SK-N-DZ (cell line): ENCODE results near the gene TBC1D5.
A peak's percentile ranks its signal among the peaks of the same experiment; 100 is the strongest.

Experiments used
- DNase-seq: peaks from one replicate; pipeline ENCODE4 v3.0.0-alpha.2; 2015; ENCODE audit warnings: low spot score

The TBC1D5 gene

DNA sequence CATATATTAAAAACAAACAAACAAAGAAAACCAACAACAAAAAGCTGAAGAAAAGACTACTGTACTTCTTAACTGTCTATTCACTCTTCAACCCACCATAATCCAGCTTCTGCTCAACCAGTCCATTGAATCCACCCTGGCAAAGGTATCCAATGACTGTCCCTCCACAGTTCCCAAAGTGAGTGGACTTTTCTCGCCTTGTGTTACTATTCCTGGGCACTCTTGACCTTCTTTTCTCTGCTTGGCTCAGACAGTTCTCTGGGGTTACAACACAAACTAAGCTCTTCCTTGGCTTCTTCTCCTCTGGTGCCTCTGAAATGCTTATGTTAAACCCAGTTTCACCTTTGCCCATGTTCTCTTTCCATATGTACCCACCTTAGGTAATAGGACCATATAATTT lies 437.5 kb downstream of the TBC1D5 start:
- DNase-seq, result no peak

DNA sequence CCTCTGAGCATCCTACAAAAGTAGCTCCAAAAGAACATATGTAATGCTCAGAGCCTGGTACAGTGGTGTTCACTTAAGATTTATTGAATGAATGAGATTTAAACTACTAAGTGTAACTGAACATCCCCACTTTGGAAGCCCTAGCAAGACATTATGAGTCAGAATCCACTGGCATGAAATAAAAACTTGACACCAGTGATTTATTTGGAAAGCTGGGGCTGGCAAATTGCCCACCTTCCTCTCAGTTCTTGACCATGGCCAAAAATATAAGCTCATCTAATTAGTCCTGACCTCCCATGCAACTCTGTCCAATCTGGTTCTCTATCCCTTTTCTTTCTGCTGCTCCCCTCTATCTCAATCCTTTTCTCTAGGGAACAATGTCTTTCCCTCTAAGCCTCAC lies 439.7 kb downstream of the TBC1D5 start:
- DNase-seq, result no peak

DNA sequence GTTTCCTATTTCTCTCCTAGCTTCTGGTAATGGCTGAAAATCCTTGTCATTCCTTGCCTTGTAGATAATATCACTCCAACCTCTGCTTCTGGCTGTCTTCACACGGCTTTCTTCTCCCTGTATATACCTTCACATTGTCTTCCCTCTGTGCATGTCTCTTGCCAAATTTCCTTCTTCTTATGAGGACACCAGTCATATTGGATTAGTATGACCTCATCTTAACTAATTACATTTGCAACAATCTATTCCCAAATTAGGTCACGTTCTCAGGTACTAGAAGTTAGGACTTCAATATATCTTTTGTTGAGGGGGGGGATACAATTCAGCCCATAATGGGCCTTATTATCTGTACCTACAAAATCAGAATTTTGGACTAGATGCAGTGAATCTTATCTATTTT lies 440.3 kb downstream of the TBC1D5 start:
- peak; percentile 21 for DNase-seq

DNA sequence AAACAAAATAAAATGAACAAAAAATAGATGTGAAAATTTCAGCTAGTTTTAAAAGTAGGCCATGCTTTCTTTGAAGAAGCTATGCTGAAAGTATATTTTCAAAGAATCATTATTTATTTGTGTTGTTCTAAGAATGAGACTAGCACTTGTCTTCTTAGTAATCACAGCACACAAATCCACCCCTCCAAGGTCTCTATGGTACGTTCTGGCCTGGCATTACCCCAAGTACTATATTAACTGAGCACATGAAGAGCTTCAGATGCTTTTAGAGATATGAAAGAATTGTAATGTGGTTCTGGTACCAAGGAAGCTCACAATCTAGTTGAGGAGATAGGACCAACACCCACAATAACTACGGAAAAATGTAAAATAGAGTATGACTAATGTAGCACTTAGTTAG lies 441.2 kb downstream of the TBC1D5 start:
- no peak for DNase-seq

DNA sequence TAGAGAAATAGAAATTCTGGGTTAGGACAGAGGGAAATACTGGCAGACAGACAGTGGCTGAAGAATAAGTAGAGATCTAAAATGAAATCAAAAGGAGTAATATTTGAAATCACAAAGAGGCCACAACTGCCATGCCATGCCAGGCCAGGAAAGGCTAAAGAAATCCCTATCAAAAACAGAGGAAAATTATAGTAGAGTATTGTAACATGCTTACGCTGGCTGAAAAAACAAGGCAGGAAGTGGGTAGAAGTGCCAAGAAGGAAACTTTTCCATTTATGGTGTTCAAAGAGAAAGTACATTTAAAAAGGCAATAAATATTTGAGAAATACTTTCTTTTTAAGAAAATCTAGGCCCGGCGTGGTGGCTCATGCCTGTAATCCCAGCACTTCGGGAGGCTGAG lies 442.0 kb downstream of the TBC1D5 start:
- no peak for DNase-seq

DNA sequence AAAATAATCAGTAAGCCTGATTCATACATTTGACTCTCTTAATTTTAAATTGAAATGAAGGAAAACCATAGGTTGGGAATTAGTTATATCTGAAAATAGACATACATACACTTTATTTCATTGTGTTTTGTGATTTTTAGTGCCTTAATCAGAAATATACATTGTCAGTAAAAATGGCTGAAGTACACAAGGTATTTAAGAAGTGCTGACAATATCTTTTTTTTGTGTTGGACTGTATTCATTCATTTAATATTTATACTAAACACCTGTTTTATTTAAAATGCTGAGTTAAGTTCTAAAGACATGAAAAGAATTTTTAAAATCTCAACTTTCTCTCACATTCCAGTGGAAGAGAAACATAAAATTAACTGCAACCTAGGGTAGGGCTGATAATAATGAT lies 444.4 kb downstream of the TBC1D5 start:
- no peak for DNase-seq

- no peak for DNase-seq
Observed at GRCh38 chr3:17292556-17292955, 449.9 kb downstream of the TBC1D5 start.

GRCh38 chr3:17290894-17291293 lies 451.5 kb downstream of the TBC1D5 start:
- no peak for DNase-seq

DNA sequence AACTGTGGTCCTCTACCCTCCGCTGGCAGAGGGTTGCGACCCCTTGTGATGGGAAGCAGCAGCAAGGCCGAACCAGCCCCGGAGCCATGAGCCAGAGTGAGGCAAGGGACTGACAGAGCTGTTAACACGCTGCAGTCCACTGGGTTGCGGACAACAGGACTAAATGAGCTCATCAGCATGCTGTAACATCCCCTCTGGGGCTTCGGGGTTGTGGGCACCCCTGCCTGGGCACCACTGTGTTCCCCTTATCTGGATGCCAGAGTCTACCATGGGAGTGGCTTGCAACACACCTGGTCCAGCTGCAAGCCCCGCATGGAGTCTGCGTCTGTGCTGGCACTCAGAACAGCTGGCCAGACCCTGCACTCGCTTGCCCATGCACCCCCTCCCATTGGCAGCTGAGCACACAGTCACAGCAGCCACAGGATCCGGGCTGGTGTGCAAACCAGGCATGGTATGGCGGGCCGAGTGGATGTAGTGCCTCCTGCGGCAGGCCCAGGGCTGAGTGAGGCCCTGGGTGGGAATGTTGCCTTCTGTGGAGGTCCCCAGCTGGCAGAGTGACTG lies 453.5 kb downstream of the TBC1D5 start:
- no peak for DNase-seq

DNA sequence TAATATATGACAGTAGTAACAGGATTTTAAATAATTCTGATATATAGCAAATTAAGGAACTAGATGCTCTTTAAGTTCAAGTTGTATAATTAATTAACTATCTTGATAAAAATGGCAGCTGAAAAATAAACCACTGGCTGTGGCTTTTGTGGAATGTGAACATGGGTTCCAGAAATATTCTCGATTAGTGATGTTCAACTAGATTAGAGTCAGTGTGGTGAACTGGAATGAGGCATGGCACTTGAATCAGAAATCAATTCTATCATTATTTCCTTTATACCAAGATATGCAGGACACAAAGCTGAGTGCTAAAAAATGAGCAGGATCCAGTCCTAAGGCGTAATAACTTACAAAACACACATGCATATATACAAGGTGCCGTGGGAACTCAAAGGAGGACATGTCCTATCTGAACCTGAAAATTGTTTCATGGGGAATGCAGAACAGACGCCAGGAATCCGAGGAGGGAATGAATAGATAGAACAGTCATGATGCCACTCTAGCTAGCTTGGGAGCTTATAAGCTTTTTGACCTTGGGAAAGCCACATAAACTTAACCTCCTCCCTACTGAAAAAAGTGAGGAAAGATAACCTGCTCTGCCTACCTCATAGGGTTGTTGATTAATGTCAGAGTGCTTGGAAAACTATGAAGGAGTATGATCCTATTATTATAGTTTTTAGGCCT lies 455.3 kb downstream of the TBC1D5 start:
- DNase-seq, result no peak

GRCh38 chr3:17278006-17278405 lies 464.4 kb downstream of the TBC1D5 start:
- DNase-seq, result no peak

DNA sequence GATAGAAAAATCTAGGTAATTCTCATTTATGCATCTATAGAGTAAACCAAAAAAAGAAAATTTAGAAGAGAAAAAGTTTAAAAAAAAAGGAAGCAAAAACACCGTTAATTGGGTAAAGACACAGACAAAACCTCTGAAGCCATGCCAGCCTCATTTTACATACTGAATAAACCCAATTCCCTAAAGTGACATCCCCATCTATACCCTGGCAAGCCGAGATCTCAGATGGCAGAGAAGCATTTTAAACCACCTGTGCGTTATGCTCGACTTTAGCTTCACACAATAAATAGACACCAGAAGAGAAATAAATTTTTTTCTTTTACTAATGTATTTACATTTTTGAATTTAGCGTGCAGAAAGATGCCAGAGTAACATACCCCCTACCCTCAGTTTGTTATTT lies 475.6 kb downstream of the TBC1D5 start:
- DNase-seq, result no peak

DNA sequence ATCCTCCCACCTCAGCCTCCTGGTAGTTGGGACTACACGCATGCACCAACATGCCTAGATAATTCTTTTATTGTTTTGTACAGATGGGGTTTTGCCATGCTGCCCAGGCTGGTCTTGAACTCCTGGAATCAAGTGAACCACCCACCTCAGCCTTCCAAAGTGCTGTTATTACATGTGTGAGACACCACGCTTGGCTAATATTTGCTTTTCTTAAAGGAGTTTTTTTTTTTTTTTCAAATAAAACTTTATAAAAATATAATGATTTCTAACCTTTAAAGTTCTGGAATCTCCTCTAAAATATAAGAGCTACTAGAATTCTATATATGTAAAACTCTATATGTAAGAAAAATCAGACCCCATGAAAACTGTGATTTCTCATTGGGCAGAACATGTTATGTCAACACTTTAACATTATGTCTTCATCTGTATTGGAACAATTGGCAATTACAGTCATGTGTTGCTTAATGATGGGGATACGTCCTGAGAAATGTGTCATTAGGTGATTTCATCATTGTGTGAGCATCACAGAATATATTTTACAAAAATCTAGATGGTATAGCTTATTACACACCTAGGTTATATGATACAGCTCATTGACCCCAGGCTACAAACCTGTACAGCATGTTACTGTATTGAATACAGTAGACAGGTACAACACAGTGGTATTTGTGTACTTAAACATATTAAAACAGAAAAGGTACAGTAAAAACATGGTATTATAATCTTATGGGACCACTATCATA lies 480.6 kb downstream of the TBC1D5 start:
- no peak for DNase-seq

GRCh38 chr3:17260257-17260656 lies 482.2 kb downstream of the TBC1D5 start:
- DNase-seq, result no peak

DNA sequence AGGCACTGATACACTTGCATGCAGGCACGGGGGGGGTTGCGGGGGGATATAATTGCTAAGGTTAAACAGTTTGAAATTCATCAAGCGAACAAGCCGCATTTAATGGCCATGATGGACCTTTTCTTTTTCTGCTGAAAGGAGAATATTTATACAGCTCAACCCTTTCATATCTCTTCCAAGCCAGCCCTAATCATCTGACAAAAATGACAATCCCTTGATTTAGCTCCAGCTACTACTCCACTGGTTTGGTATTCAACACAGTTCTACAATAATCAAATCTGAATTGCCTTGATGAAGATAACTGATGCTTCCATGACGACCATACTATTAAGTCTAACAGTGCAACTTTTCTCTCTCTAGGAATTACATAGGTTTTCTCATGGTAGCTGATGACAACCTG lies 482.7 kb downstream of the TBC1D5 start:
- DNase-seq, result no peak

DNA sequence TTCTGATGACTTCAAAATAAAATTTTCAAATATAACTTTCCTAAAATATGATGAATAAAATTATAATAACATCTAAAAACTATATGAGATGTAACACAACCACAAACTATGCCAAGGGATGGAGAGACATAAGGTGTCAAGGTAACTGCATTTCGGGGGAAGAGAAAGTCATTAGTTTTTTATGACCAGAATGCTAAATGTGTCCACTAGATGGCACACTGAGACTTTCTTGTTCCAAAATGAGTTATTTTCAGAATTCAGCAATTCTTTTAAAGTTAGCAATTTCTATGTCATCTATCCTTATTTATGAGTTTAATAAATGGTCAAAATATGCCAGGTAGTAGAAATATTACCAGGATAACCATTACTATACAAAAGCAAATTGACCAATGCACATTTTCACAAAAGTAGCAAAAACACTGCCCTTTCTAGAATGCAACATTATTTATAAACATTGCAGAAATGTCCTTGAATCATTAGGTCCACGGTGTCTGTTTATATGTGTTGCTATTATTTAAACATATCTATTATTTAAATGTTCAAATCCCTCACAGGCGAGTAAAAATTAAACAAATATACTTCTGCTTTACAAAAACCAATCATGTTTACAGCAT lies 483.5 kb downstream of the TBC1D5 start:
- peak; percentile 52 for DNase-seq

DNA sequence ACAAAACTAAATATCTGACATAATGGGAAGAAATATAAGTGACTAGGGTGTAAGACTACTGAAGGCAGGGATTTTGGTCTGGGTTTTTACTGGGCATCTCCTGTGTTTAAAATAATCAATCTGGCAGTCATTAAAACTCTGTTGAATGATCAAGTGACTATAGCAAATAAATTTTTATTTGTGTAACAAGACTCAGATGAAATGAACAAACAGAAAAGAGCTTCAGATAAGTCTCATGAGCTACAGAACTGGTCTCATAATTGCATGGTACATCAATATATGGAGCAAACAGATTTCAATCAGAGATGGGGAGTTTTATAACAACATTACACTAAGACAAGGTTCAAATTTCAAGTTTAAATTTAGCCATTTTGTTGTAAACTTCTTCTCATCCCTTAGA lies 485.2 kb downstream of the TBC1D5 start:
- no peak for DNase-seq

DNA sequence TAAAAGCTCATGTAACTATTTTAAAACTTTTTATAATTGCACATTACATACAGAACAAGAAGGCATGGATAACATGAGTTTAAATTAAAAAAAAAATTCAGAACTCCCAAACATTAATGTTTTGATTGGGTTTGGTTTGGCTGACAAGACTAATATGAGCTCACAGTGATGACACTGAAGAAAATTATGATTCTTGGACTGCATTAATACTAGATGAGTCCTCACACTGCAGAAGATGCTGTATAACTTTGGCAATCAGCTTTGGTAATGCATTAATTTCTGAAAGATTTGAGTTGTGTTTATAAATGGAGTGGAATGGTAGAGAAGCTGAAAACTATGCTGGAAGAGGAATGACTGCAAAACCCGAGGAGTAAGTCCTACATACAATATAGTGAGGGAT lies 498.8 kb downstream of the TBC1D5 start:
- DNase-seq, result no peak

GRCh38 chr3:17239417-17239816 lies 503.0 kb downstream of the TBC1D5 start:
- no peak for DNase-seq

DNA sequence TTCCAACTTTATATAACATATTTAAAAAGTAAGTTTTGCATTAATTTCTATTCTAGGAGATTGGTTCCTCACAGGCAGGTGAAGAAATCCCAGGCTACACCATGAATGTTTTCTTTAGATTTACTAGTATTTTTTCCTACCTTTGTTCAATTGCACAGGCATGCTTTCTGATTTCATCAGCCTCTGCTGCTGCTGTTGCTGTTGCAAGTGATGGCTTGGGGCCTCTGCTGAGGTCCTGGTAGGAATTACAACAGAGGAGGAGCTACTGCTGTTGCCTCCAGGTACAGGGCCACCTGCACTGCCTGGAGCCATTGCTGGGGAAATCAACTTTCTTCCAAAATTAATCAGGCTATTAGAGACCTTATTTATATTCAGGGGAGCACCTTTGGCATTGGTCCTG lies 504.4 kb downstream of the TBC1D5 start:
- no peak for DNase-seq

DNA sequence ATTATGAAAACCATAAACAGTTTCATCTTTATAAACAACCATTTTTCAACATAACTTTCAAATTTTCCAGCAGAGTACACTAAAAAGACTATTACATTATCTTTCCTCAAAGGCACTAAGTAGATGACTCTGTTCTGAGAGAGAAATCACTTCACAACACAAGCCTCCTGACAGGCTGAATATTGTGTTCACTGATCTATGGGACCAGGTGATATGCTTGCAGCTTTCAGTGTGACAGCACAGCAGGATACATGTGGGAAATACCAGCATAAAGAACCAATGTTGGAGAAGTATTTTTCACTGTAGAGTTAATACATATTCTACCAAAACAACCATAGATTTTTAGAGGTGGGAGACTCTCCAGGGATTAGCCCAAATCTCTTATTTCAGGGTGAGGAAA lies 507.1 kb downstream of the TBC1D5 start:
- DNase-seq, result no peak

GRCh38 chr3:17234382-17234781 lies 508.0 kb downstream of the TBC1D5 start:
- no peak for DNase-seq

DNA sequence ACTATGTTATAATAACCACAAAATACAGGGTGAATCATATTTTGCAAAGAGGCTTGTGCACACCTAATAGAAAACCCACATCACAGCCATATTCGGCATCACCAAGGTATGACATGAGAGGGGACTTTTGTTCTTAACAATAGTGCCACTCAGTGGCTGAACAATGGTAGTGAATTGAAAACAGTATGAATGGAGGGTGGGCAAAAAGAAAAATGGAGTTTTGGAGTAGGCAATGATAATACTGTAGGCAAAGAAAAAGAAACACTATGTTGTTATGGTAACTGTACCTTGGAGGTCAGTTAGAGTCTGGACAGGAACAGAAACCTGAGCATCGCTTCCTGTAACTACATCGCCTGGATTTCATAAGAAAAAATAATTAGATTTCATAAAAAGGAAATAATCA lies 509.0 kb downstream of the TBC1D5 start:
- DNase-seq, result peak; percentile 68
